Stimulated activated CD8-positive, alpha-beta memory T cell treated with anti-CD3 and anti-CD28 coated beads, Interleukin-15, amount 100 ng/mL, for 1 hour (primary cell): ENCODE results near the gene SSH2.

Experiments
- DNase-seq: peaks from one replicate; pipeline ENCODE4 v3.0.0-alpha.2; 2020; ENCODE audit warnings: low read depth

Gene SSH2

DNA sequence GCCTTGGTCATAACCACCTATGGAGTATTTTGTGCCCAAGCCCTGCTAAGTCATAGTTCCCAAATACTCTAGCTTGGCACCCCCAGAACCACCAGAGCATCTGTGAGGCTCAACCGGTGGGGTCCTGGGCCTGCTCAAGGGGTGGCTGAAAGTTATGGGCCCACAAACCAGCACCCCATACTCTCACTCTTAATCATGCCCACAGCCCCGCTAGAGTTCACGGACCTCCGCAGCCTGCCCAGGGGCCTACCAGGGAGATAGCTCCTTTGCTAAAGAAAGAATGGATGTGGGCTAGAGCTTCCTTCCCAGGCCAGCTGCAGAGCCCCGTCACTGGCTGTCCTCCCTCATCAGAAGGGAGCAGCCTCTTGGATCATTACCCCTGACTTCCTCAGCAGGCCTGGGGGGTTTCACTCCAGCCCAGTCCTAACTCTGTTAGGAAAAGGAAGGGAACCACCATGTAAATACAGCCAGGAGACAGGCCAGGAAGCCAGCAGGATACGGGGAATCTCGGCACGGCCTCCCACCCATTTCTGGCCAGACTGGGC lies 341.9 kb downstream of the SSH2 start:
- no peak for DNase-seq

DNA sequence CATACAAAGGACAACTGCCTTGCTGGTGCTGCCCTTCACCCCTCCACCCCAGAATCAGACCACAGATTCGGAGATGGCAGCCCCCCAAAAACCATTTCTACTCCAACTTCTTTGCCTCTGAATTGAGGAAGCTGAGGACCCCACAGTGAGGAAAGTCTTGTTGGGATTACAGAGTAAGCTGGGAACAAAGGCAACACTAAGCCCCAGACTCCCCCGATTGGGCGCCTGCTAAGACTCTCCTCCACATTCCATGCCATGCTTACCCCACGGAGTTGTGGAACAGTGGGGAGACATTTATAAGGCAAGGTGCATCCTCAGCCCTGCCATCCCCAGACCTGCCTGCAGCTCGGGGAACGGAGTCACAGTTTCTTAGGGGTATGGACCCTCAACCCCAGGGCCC lies 342.4 kb downstream of the SSH2 start:
- DNase-seq: no peak

DNA sequence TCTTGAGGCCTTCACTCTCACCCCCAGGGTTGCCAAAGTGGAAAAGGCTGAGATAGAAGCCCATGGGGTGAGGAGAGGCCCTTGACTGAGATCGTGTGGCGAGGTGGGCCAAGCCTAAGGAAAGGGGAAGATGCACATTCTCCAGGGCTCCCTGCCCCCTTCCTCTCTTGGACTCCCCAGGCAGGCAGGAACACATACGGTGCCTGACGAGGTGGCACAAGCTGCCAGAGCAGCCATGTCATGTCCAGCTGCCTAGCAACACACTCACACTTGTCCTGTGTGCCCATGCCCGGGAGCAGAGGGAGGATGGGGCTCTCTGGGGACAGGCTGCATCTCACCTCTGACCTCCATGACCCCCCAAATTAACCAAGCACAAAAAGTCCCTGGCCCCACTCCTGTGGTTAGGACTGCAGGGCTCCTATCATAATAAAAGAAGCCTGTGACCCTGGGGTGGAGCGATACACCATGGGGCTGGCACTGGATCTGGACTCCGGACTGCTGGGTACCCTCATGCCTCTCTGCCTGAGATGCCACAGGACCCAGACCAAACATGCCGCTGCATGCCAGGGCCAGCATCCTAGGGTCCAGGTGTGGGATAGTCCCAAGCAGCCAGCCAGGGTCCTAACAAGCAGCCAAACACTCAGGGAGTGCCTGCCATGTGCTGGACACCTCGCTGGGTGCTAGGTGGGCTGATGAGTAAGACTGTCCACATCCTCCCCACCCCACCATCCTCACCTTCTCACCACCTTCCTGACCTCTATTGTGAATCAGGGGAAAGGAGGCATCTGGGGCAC lies 343.2 kb downstream of the SSH2 start:
- DNase-seq: no peak

DNA sequence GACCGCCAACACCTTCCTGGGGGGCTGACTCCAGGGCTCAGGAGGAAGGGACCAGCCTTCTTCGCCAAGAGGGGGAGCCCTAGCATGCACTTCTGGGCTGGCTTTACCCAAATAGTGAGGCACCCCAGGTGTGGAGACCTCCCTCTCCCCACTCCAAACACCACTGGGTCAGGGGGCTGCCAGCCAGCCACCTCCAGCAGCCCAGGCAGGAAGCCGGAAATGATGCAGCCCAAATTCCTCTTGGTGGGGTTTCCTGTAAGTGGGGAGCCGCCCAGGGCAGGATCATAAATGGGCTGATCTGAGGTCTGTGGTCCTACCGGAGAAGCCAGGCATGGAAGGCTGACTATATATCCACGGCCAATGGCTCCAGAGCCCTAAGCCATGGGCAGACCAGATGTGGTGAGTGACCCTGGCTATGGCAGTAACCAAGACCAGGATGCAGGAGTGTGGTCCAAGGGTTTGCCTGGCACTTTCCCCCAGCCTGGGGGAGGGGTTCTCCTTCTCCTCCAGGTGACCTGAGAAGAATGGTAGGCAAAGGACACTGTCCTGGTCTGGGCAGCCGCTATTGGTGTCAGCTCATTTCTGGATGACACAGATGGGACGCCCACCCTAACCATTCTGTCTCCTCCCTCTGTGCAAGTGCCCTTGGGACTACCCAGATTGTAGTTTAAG lies 344.8 kb downstream of the SSH2 start:
- no peak for DNase-seq

DNA sequence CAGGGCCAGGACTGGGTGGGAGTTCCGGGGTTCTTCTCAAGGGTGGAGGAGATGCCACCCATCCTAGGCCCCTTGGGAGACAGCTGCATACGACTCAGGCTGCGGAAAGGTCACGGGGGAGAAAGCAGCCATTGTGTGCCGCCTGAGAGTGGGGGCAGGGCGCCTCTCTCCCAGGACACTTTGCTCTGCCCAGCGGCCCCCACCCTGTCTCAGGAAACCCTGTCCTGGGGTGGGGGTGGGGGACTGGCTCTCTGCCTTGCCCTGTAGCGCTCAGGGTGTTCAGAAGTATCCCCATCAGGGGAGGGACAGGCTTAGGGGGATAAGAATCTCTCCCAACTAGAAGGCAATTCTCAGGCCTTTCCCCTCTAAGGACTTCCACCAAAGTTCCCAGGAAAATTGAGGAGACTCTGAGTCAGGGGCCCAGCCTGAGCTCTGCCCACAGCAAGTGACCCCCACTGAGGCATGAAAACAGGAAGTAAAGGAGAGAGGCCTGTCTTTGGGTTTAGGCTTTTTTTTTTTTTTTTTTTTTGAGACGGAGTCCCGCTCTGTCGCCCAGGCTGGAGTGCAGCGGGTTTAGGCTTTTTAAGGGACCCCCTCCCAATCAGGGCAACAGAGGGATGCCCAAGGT lies 345.5 kb downstream of the SSH2 start:
- DNase-seq: no peak

- DNase-seq: no peak
Measured at GRCh38 chr17:29583324-29584248, 346.4 kb downstream of the SSH2 start.

DNA sequence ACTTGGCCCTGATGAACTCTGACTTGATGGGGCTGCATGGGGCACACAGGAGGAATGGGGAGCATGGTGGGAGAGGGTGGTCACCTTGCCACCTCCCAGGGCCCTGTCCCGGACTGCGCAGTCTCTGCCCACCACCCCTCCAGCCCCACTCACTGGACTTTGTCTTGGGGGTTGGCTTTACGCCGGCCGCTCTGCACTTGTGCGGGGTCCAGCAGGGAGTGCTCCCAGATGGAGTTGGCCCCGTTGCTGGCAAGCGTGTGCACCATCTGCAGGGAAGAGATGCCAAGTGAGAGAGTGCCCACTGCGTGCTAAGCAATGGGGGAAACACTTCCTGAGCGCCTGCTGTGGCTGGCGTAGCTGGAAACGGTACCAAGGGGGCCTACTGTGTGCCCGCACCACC lies 347.3 kb downstream of the SSH2 start:
- DNase-seq: no peak

DNA sequence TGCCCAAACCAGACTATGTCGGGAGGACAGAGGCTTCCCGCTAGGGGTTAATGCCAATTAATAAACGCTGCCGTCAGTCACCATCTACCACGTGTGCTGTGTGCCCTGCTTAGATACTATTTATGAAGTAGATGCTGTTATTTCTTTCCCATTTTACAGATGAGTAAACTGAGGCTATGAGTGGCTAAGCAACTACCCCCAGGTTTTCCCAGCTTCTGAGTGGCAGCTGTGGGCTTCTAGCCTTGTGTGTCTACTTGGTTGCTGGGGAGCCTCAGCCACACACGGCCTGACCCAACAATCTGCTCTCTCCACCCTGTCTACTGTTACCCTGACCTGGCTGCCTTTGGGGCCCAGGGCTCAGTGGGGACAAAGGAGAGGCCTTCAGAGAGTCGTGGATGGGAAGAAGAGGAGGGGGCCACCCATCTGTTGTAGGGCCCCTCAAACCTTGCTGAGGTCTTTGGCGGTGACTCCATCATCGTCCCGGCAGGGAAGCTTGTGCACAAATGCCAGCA lies 347.7 kb downstream of the SSH2 start:
- no peak for DNase-seq

DNA sequence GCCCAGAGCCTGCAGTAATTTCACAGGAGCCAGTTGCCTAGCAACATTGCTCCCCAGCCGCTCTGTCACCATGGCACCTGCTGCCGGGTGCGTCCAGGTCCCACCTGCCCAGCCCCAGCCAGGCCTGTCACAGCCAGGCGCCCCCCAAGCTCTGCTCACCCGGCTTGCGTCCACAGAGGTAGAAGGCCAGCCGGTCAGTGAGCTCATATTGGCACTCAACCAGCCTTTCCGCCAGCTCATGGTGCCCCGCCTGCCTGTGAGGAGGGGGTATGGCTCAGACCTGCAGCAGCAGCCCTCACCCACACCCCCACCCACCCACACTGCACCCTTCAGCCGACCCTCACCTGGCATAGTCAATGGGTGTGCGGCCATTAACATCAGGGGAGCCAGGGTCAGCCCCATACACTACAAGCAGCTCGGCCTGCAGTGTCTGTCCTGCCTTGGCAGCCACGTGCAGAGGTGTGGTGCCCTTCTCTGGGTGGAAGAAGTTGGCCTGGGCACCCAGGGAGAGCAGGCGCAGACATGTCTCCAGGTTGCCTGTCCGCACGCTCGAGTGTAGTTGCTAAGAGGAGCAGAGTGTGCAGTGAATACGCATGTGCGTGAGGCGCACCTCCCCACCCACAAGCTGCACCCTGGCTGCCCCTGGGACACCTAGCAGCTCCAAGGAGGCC lies 348.3 kb downstream of the SSH2 start:
- DNase-seq: no peak

DNA sequence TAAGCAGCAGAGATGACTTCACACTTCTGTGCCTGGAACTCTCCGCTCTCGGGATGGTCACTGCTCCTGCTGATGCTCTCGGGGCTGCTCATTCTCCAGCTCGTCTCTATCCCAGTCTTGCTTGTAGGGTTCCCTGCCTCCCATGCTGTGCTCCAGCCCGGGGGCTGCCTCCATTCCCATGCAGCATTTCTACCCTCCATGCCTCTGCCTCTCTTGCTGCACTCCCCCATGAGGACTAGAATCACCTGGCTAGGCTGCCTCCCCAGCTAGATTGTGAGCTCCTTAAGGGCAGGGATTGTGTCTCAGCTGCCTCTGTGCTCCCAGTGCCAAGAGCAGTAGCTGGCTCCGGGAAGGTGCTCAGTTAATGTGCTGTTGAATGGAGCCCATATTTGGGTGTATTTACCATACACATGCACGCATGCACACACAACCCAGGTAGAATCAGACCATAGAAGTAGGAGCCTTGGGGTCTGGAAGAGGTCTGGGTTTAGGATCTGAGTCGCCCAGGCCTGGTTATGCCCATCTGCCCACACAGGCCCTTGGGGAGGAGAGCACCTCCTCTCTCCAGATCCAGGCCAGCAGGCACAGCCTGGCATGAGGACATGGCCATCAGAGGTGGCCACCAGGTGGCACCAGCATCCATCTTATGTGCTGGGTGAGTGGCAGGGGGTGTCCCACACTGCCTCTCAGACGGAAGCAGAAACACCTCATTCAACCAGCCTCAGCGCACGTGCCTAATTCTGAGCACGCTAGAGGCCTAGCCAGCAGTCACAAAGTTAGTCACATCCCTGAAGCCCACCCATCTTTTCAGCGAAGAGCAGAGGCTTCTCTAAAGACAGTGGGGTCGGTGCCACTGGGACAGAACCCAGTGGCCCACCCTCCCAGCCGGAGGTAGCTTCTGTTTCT lies 349.9 kb downstream of the SSH2 start:
- DNase-seq: peak; percentile 85

GRCh38 chr17:29578626-29579485 lies 351.2 kb downstream of the SSH2 start:
- no peak for DNase-seq

DNA sequence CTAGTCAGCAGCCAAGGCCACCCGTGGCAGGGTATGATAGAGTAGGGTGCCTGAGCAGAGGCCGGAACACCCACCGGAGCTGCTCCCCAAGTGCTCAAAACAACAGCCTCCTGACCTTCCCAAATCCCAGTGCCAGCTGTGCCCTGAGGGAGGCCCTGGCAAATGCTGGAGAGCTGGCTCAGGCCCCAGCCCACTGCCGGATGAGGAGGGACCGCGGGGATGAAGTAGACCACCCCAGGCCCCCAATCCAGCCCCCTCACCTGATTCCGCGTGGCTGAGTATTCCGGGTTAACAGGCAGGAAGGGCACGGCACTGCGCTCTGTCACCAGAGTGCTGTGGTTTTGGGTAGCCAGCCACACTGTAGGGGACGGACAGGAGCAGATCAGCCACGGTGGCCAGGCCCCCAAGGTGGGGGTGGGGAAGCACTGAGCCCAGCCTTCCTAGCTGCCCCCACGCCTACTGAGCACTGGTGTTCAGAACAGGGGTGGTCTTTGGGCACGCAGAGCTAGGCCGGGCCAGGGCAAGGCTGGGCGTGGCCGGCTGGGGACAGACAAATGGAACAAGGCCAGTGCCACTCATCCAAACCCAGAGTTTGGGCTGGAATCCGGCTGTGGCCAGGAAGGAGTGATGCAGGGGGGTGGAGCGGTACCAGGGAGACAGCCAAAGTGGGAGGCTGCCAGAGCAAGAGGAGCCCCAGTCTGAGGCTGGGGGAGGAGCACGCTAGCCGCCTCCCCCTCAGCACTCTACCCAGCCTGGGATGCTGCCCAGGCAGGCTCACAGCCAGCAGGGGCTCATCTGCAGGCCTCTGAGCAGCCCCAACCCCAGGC lies 352.4 kb downstream of the SSH2 start:
- no peak for DNase-seq

DNA sequence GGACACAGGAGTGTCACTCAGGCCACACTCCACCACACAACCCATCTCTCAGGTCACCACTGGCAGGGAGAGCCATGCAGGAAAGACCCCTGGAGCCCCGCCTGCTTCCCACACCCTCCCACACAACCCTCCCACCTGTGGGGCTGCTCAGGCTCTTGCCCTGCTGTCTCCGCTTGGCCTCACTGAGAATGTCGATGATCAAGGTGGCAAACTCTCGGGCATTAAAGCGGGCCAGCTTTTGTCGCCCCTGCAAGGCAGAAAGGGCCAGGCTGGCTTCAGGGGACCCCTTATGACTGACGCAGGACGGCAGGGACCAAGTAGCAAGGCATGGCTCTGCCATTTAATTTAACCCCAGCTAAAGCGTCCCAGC lies 353.0 kb downstream of the SSH2 start:
- DNase-seq: no peak

GRCh38 chr17:29576214-29577000 lies 353.6 kb downstream of the SSH2 start:
- no peak for DNase-seq
